KOPT-K1 (cell line): ENCODE measurements around the gene C22orf23.
A peak's percentile ranks its signal among the peaks of the same experiment; 100 is the strongest.

Experiments
- H3K27ac ChIP-seq: fragments of 200-600 bp; sonication (generic); 2 replicates; pipeline ENCODE4 v1.5.1; 2016; ENCODE audit warnings: antibody characterized with exemption, mild to moderate bottlenecking, low read depth, low read length; ENCODE audit not compliant: poor library complexity, severe bottlenecking
- H3K36me3 ChIP-seq: fragments of 200-600 bp; sonication (generic); 2 replicates; pipeline ENCODE4 v1.5.1; 2017; ENCODE audit warnings: antibody characterized with exemption, mild to moderate bottlenecking, low read length, moderate library complexity; ENCODE audit not compliant: insufficient read depth
- H3K9me3 ChIP-seq: fragments of 200-600 bp; sonication (generic); 2 replicates; pipeline ENCODE4 v1.5.1; 2017; ENCODE audit warnings: antibody characterized with exemption, low read length, mild to moderate bottlenecking; ENCODE audit not compliant: insufficient read depth, poor library complexity, severe bottlenecking

Gene C22orf23

GRCh38 chr22:37953437-37954179, at the start of gene C22orf23, which contains the start of gene POLR2F:
TSS of gene C22orf23 (minus strand) at chr22:37953601. CDS start at chr22:37953149, 452 bp downstream.
TSS of gene POLR2F (plus strand) at chr22:37953699. CDS start at chr22:37953788, 89 bp downstream.
- H3K27ac ChIP-seq = peak within 1 kb of the TSS; percentile 64
- peaks cover 23% of the 10 kb centered on the region for H3K36me3 ChIP-seq
- no peaks in the 10 kb centered on the region for H3K9me3 ChIP-seq

- H3K27ac ChIP-seq = no peak overlapping the region
- no peaks in the 10 kb centered on the region for H3K9me3 ChIP-seq
- no peaks in the 10 kb centered on the region for H3K36me3 ChIP-seq
Observed at GRCh38 chr22:37999640-38000272, 46.4 kb upstream of the C22orf23 start.

GRCh38 chr22:37999236-37999635, 45.8 kb upstream of the C22orf23 start:
- Histone ChIP-seq H3K9me3 (no peaks in the 10 kb centered on the region), H3K36me3 (no peaks in the 10 kb centered on the region), H3K27ac (no peak overlapping the region)

GRCh38 chr22:37998543-37998942, 45.1 kb upstream of the C22orf23 start:
- no peak overlapping the region for H3K27ac ChIP-seq
- H3K36me3 ChIP-seq = no peaks in the 10 kb centered on the region
- no peaks in the 10 kb centered on the region for H3K9me3 ChIP-seq

- Histone ChIP-seq H3K36me3 (no peaks in the 10 kb centered on the region), H3K9me3 (no peaks in the 10 kb centered on the region), H3K27ac (no peak overlapping the region)
Observed at GRCh38 chr22:37996515-37997246, 43.3 kb upstream of the C22orf23 start.

GRCh38 chr22:37996079-37996478, 42.7 kb upstream of the C22orf23 start:
- no peaks in the 10 kb centered on the region for H3K36me3 ChIP-seq

GRCh38 chr22:37995460-37995859, 42.1 kb upstream of the C22orf23 start:
- Histone ChIP-seq H3K9me3 (no peaks in the 10 kb centered on the region), H3K36me3 (no peaks in the 10 kb centered on the region), H3K27ac (no peak overlapping the region)

More at GRCh38 chr22:37996079-37996478, 42.7 kb upstream of the C22orf23 start:
- no peak overlapping the region for H3K27ac ChIP-seq
- H3K9me3 ChIP-seq = no peaks in the 10 kb centered on the region

- Histone ChIP-seq H3K9me3 (no peaks in the 10 kb centered on the region), H3K27ac (no peak overlapping the region), H3K36me3 (no peaks in the 10 kb centered on the region)
Observed at GRCh38 chr22:37994982-37995381, 41.6 kb upstream of the C22orf23 start.

- H3K9me3 ChIP-seq = no peaks in the 10 kb centered on the region
- no peak overlapping the region for H3K27ac ChIP-seq
- H3K36me3 ChIP-seq = no peaks in the 10 kb centered on the region
Observed at GRCh38 chr22:37994049-37994448, 40.6 kb upstream of the C22orf23 start.

- Histone ChIP-seq H3K27ac (no peak overlapping the region), H3K9me3 (no peaks in the 10 kb centered on the region)
Observed at GRCh38 chr22:37991731-37992442, 38.5 kb upstream of the C22orf23 start.

GRCh38 chr22:37990862-37991261, 37.5 kb upstream of the C22orf23 start:
- Histone ChIP-seq H3K36me3 (no peaks in the 10 kb centered on the region), H3K9me3 (no peaks in the 10 kb centered on the region), H3K27ac (no peak overlapping the region)

More at GRCh38 chr22:37991731-37992442, 38.5 kb upstream of the C22orf23 start:
- no peaks in the 10 kb centered on the region for H3K36me3 ChIP-seq

GRCh38 chr22:37990301-37990700, 36.9 kb upstream of the C22orf23 start:
- H3K9me3 ChIP-seq = no peaks in the 10 kb centered on the region
- H3K36me3 ChIP-seq = no peaks in the 10 kb centered on the region
- H3K27ac ChIP-seq = no peak overlapping the region

- H3K9me3 ChIP-seq = no peaks in the 10 kb centered on the region
- H3K27ac ChIP-seq = no peak overlapping the region
- H3K36me3 ChIP-seq = no peaks in the 10 kb centered on the region
Observed at GRCh38 chr22:37989146-37990045, 36.0 kb upstream of the C22orf23 start.

GRCh38 chr22:37986371-37986770, 33.0 kb upstream of the C22orf23 start:
- H3K27ac ChIP-seq = no peak overlapping the region
- no peaks in the 10 kb centered on the region for H3K36me3 ChIP-seq
- no peaks in the 10 kb centered on the region for H3K9me3 ChIP-seq
